GM10266 (cell line): Measurements from ENCODE around the gene PIK3R4.

ENCODE experiments used
- DNase-seq: peaks from one replicate; pipeline ENCODE4 v3.0.0; 2012; ENCODE audit errors: extremely low spot score
- TF ChIP-seq, protein P1 (sequence below): IDR thresholded peaks from 2 replicates; pipeline ENCODE4 v1.5.1; 2012; ENCODE audit warnings: mild to moderate bottlenecking, low read depth; ENCODE audit not compliant: control insufficient read depth, insufficient read depth; ENCODE audit errors: missing control alignments

The PIK3R4 gene

DNA sequence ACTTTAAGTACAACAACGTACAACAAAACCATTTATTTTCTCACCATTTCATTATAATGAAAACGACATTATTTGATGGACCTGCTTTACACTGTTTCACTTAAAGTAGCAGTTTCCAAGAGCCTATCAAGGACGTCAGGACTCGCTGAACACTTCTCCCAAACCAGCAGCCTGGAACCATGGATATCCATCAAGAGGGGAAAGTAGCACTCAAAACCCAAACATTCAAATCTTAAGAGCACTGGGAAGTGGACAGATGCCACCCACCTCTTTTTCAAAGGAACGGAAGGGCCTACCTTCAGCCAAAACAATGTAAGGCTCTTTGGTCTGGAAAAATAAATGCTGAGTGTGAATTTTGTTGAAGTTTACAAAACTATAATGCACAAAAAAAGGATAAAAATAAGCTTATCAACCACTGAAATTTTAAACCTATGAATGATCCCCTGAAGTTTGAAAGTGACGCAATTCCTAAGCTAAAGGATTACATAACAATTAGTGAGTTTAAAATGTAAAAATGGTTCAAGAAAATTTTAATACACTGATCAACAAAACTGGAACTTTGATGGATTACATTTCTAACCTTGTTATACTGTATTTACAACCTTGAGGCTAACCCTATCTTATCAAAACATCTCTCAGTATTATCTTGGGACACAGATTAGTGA lies 4.6 kb downstream of the PIK3R4 start:
- TF ChIP-seq, protein P1, sequence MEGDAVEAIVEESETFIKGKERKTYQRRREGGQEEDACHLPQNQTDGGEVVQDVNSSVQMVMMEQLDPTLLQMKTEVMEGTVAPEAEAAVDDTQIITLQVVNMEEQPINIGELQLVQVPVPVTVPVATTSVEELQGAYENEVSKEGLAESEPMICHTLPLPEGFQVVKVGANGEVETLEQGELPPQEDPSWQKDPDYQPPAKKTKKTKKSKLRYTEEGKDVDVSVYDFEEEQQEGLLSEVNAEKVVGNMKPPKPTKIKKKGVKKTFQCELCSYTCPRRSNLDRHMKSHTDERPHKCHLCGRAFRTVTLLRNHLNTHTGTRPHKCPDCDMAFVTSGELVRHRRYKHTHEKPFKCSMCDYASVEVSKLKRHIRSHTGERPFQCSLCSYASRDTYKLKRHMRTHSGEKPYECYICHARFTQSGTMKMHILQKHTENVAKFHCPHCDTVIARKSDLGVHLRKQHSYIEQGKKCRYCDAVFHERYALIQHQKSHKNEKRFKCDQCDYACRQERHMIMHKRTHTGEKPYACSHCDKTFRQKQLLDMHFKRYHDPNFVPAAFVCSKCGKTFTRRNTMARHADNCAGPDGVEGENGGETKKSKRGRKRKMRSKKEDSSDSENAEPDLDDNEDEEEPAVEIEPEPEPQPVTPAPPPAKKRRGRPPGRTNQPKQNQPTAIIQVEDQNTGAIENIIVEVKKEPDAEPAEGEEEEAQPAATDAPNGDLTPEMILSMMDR, result no peak
- no peak for DNase-seq

DNA sequence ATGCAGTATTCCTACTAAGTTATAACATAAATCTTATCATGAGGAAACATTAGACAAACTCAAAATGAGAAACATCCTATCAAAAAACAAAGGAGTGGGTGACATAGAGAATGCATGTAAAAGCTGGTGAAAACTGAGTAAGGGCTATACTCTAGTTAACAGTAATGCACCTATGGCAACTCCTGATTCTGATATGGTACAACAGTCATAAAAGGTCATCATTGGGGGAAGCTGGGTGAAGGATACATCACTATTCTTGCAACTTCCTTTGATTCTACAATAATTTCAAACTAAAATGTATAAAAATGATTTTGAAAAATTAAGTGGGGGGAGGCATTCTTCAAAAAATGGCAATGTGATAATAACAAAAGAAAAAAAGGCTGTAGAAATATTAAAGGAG lies 6.8 kb downstream of the PIK3R4 start:
- DNase-seq, result no peak

DNA sequence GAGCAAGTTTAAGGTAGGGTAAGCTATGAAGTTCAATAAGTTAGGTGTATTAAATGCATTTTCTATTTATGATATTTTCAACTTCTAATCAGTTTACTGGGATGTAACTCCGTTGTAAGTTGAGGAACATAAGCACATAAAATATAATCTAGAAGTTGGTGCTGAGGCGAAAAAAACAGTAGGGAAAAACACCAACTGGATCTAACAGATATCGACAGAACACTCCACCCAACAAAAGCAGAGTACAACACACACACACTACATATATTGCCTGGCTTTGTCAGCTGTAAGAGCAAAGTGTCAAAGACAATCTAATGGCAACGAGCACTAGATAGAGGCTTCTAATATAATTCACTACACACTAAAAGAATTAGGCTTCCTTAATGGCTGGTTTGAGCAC lies 8.4 kb downstream of the PIK3R4 start:
- TF ChIP-seq, protein P1, result no peak
- DNase-seq, result no peak

More for the DNA sequence above, 6.8 kb downstream of the PIK3R4 start:
- TF ChIP-seq, protein P1, result no peak

DNA sequence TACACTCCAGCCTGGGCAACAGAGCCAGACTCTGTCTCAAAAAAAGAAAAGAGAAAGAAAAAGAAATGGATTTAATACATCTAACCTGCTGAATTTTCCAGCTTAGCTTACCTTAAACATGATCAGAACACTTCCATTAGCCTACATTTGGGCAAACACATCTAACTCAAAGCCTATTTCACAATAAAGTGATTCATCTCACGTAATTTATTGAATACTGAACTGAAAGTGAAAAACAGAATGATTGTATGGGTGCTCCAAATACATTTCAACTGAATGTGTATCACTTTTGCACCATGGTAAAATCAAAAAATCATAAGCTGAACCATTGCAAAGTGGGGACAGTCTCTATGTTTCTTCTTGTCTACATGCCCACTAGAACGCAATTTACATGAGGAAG lies 9.0 kb downstream of the PIK3R4 start:
- TF ChIP-seq, protein P1, result no peak
- DNase-seq, result no peak

DNA sequence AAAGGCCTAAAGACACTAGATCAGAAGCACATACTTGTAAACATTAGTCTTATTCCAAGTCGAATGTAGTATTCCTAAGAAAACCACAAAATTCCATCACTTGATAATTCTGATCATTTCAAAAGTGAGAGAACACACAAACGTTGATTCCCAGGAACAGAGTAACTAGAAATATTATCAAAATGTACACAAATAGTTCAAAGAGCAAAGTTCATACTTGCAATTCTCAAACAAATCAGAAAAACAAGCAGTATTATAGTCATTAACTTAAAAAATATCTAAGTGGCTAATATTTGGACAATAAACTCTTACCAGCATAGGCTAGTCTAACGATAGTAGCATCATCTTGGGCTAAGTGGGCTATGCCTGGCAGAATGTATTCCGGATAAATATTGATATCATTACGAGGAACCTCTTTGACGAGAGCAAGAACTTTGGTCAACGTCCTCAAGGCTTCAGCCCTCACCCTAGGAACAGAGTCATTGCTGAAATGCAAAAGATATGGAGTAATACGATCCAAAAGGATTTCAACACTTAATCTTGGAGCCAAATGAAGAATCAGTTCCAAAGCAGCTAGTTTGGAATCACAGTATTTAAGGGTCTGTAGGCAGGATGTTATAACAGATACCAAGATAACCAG lies 13.3 kb downstream of the PIK3R4 start:
- no peak for DNase-seq
- TF ChIP-seq, protein P1, result no peak

DNA sequence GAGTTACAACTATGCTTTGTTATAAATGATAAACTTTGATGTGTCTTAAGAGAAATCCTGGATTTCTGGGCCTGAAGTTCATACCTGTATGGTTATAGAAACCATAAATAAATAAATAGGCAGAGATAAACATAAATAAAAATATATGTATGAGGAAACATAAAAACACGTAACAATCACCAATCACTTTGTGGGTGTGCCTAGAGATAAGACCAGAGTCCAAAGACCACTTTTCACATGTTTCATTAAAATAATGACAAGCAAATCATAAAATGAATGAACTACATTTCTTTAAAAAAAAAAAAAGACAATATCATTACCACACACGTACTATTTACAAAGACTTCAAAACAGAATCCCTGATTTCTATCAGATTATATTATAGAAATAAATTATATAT lies 14.1 kb downstream of the PIK3R4 start:
- TF ChIP-seq, protein P1, result no peak
- no peak for DNase-seq

DNA sequence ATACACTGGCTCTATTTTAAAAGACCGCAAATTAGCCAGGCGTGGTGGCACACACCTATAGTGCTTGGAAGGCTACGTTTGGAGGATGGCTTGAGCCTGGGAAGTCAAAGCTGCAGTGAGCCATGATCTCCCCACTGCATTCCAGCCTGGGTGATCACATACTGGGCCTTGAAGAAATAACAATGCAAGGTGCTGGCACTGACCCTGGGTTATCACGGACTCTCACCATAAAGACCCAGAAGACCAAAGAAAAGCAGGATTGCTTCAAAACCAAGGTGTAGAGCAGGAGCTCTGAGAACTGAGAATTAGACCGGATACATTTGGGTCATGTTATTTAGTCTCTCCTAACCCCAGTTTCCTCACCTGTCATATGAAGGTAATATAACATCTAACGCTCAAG lies 14.8 kb downstream of the PIK3R4 start:
- DNase-seq, result no peak
- TF ChIP-seq, protein P1, result no peak
